ENCODE data around the gene PTPRA. TPM values are rescaled to one million over a fixed set of nuclear protein-coding genes. Genes with fewer than 3 reads are reported as not detected.
"Not testable (repeated sequence)": the region's sequence is repeated elsewhere in the genome, so short reads cannot be mapped to it uniquely, and the experiment has no call there.

The PTPRA gene
- total and polyA plus RNA-seq, 2 of the 4 experiments (the other 2 are of a cell fraction) = 35.0 to 50.0 TPM

GRCh38 chr20:3022559-3023490 is 149.5 kb downstream of the PTPRA start:
- H4K5ac ChIP-seq (ENCODE audit: low read depth, low read length); H2AK5ac ChIP-seq (ENCODE audit: low read depth, low read length); H3K79me1 ChIP-seq (ENCODE audit: low read depth in 1 of 2, low read length in 2 of 2); H3K27me3 ChIP-seq (ENCODE audit: control insufficient read depth, insufficient read depth, low read length); H3K56ac ChIP-seq (ENCODE audit: extremely low read depth, insufficient read depth, low read length); dilution Hi-C loops (cut with HindIII; ENCODE audit: low sequenced_read_pairs, unreplicated experiment); H3K4ac ChIP-seq (ENCODE audit: low read depth, low read length); H3K4me1 ChIP-seq (ENCODE audit: control insufficient read depth, insufficient read depth, low read length); in situ Hi-C loops (cut with MboI; ENCODE audit: low sequenced_read_pairs); H3K9me3 ChIP-seq (ENCODE audit: control insufficient read depth, insufficient read depth, low read length); H2BK15ac ChIP-seq (ENCODE audit: low read depth, low read length); H3K4me2 ChIP-seq (ENCODE audit: low read depth, low read length); H2AK9ac ChIP-seq (replicated peaks; ENCODE audit: low read depth, low read length, poor library complexity); H4K8ac ChIP-seq (ENCODE audit: low read depth in 2 of 2, low read length in 2 of 2); H2BK20ac ChIP-seq (ENCODE audit: low read depth, low read length); H3K18ac ChIP-seq (ENCODE audit: low read depth, low read length); H2BK5ac ChIP-seq (ENCODE audit: low read depth, low read length, poor library complexity, severe bottlenecking); DNase-seq; H4K20me1 ChIP-seq (ENCODE audit: insufficient read depth, low read length); intact Hi-C loops (cut with micrococcal nuclease); ATAC-seq (ENCODE audit: low read depth); CTCF ChIA-PET; H4K91ac ChIP-seq (ENCODE audit: insufficient read depth, low read depth, low read length); POLR2A ChIA-PET (ENCODE audit: unreplicated experiment); H3K9ac ChIP-seq (ENCODE audit: low read depth, low read length); H2BK120ac ChIP-seq (ENCODE audit: low read depth, low read length); H3K14ac ChIP-seq (replicated peaks; ENCODE audit: low read depth, low read length); H2AFZ ChIP-seq (replicated peaks; ENCODE audit: low read length, poor library complexity); H3K23ac ChIP-seq (ENCODE audit: low read depth, low read length); H3K27ac ChIP-seq (ENCODE audit: insufficient read depth, low read length); BruUV-seq (replicated peaks); H3K4me3 ChIP-seq (ENCODE audit: insufficient read depth, low read depth, low read length): not testable (repeated sequence)
- WGBS, 2 experiments (ENCODE audit: extremely low coverage in 2 of 2, insufficient read length in 1 of 2) = 100% methylated on average over 4 of the region's 20 CpGs; no CpG with 5 or more reads in 1 of the 2 experiments
- Histone ChIP-seq H3K36me3 (ENCODE audit: control insufficient read depth, insufficient read depth, low read length) (peaks cover 43% of the 10 kb centered on the region), H3K9me1 (ENCODE audit: insufficient read depth, low read length) (0 out of 2 replicates have a peak, but pooled peaks cover 10% of the 10 kb centered on the region)

Measured in IMR-90 (cell line).